NCI-H2196 (cell line): ENCODE data around the gene TMEM207.

Experiments
- DNase-seq: peaks from one replicate; lab custom pipeline; 2025; ENCODE audit not compliant: unreplicated experiment; lab: John Stamatoyannopoulos, UW

Gene TMEM207

DNA sequence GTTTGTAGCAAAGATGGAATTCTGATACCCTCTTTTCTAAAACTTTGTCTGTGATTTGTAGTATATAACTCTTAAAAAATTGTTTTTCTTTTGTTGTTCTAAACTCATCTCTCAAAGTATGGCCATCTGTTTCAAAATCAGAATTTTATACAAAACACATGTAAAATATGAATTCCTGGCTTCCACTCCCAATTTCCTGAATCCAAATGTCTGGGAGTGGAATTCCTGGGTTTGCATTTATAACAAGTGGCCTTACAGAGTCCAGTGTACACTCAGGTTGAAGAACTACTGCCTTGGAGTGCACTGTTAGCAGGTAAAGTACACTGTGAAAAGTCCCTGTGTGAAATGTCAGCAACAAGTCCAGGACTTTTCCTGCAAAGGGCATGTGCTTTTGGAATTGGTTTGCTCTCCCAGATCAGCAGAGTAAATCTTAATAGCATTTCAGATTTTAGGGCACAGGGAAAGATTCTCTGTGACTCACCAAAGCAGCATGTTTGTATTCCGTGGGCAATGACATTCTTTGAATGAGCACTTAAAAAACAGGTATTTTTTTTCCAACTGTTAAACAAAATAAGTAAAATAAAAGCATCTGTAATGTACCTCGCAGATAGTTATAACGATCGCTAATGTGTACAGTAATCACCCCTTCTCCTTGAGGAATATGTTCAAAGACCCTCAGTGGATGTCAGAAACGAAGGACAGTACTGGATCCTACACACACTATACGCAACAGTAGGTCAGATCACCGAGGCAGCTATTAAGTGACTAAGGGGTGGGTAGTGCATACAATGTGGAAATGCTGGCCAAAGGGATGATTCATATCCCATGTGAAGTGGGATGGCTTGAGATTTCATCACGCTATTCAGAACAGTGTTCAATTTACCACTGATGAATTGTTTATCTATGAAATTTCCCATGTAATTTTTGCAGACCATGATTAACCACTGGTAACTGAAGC lies 63.7 kb downstream of the TMEM207 start:
- DNase-seq = no peak

DNA sequence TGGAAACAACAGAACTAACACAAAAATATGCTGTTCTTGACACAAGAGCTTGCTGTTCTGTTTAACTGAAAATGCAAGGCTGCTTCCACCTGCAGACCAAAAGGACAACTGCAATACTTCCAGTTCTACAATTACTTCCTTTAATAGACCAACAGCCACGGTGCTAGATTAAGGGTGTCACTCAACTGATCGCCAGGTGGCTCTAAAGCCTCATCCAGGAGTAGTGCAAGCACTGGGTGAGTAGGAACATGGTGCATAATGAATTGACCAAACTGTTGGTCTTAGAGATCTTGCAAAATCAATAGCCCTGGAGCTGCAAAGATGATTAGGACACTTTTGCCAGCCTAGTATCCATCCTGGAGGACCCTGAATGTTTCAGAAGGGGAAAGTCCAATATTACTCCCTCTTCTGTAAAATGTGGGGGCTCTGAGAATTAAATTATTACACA lies 65.4 kb downstream of the TMEM207 start:
- no peak for DNase-seq

DNA sequence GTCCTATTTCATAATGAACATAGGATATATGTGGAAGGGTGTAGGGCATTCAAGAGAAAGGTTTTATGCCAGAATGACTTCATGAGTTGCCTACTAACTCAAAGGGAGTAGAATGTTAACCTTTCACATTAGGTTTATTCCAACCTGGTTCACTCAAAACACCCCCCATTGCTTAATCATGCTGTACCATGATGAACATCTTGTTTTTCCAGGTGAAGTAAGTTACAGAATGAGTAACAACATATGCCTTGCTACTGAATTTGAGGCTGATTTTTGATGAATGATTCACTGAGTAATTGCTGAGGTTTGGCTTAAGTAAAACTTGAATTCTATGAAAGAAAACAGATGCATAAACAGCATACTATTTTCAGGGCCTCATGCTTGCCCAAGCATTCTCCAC lies 67.6 kb downstream of the TMEM207 start:
- DNase-seq = no peak

DNA sequence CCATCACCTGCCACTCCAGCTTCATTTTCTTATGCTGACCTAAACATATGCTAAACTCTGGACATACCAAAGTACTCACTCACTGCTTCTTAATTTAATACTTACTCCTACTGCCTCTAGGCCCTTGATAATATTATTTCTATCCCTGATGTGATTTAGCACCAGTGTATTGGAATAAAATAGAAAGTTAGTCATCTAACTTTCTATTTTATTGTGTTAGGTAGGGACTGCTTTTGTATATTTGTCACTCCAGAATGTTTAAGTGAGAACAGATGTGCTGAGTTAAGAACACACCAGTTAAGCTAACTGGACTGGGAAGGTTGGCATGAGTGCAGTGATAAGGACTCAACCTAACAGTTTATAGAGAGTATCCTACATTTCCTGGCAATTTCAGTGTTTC lies 68.3 kb downstream of the TMEM207 start:
- DNase-seq = no peak

DNA sequence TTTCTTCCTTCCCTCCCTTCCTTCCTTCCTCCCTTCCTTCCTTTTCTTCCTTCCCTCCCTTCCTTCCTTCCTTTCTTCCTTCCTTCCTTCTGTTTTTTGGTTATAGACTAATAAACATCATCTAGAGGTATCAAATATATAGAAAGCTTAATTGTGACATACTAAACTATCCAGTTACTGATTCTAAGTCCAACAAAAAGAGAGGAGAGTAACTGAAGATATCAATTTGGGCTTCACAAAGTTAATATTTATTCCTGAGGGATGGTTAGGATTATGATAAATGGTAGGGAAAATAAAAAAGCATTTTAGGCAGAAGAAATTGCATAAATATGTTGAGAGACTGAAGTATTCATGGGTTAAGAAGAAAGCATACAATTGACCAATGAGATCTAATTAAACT lies 69.5 kb downstream of the TMEM207 start:
- DNase-seq = no peak
